Panc1 (cell line): ENCODE data around the gene SNRPA.

Source experiments
- POLR2AphosphoS5 ChIP-seq: IDR thresholded peaks from 2 replicates; pipeline ENCODE4 v1.6.1; 2012; ENCODE audit warnings: mild to moderate bottlenecking, low read depth, low read length, moderate library complexity
- TF ChIP-seq, protein P1 (sequence below): fragments of 450-650 bp; IDR thresholded peaks from 2 replicates; pipeline ENCODE4 v1.5.1; 2017; ENCODE audit warnings: mild to moderate bottlenecking

DNA sequence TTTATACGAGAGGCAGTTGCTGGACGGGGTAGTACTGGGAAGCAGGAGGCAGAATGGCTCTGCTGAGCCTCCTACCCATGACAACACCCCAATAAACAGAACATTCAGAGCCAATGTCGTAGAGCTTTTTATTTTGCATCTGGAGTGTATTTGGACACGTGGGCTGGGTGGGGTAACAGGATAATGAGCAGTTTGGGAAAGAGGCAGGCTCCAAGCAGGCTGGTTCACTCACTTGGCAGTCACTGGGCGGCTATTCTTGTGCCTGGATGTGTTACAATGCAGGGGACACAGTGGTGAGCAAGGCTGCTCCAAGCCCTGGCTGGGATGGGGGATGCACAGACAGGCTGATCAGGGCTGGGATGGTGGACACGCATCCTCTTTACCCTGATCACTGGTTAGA, 10.3 kb upstream of the SNRPA start:
- TF ChIP-seq, protein P1, sequence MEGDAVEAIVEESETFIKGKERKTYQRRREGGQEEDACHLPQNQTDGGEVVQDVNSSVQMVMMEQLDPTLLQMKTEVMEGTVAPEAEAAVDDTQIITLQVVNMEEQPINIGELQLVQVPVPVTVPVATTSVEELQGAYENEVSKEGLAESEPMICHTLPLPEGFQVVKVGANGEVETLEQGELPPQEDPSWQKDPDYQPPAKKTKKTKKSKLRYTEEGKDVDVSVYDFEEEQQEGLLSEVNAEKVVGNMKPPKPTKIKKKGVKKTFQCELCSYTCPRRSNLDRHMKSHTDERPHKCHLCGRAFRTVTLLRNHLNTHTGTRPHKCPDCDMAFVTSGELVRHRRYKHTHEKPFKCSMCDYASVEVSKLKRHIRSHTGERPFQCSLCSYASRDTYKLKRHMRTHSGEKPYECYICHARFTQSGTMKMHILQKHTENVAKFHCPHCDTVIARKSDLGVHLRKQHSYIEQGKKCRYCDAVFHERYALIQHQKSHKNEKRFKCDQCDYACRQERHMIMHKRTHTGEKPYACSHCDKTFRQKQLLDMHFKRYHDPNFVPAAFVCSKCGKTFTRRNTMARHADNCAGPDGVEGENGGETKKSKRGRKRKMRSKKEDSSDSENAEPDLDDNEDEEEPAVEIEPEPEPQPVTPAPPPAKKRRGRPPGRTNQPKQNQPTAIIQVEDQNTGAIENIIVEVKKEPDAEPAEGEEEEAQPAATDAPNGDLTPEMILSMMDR = no peak
- no peak for TF ChIP-seq POLR2AphosphoS5
